Spleen (tissue), 7 donors: ENCODE data around the gene MCM8.

ENCODE experiments used
- POLR2A ChIP-seq, 3 donors: fragments of 450-650 bp; IDR thresholded peaks; one replicate each; pipeline ENCODE4 v1.5.1; 2017; ENCODE audit warnings: antibody characterized with exemption in 3 of 3, mild to moderate bottlenecking in 1 of 3
- TF ChIP-seq, protein P1 (sequence below), 11 experiments: fragments of 200-600 bp in 7 of 11; fragments of 450-650 bp in 4 of 11; sonication (generic) in 4 of 11; IDR thresholded peaks in 8 of 11; conservative IDR thresholded peaks in 3 of 11; 1 replicate in 7 of 11; 2 replicates in 4 of 11; pipeline versions ENCODE4 v1.4.0 to v1.8.0; 2016 to 2021; ENCODE audit warnings: antibody characterized with exemption in 11 of 11, inconsistent platforms in 4 of 11, mild to moderate bottlenecking in 1 of 11
- donor health status: DM: no; HTN: no; CAD: no; lungs with moderate emphysema.
- donor health status: DM: no; HTN: no; CAD: no.
- donor health status: DM: no; HTN: no; CAD: no.

DNA sequence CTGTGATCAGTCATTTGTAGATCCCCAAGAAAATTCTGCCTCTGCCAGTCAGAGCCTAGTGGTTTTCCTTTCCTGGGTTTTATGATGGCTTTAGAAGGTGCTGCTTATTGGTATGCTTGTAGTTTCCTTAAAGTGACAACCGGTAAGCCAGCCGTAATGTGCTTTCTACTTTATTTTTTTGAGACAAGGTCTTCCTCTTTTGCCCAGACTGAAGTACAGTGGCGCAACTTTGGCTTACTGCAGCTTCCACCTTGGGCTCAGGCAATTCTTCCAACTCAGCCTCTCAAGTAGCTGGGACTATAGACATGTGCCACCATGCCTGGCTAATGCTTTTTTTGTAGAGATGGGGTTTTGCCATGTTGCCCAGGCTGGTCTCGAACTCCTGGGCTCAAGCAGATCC, 23.5 kb downstream of the MCM8 start:
- no peak for TF ChIP-seq POLR2A (IDR thresholded peaks at IDR 0.05)
- TF ChIP-seq, protein P1, sequence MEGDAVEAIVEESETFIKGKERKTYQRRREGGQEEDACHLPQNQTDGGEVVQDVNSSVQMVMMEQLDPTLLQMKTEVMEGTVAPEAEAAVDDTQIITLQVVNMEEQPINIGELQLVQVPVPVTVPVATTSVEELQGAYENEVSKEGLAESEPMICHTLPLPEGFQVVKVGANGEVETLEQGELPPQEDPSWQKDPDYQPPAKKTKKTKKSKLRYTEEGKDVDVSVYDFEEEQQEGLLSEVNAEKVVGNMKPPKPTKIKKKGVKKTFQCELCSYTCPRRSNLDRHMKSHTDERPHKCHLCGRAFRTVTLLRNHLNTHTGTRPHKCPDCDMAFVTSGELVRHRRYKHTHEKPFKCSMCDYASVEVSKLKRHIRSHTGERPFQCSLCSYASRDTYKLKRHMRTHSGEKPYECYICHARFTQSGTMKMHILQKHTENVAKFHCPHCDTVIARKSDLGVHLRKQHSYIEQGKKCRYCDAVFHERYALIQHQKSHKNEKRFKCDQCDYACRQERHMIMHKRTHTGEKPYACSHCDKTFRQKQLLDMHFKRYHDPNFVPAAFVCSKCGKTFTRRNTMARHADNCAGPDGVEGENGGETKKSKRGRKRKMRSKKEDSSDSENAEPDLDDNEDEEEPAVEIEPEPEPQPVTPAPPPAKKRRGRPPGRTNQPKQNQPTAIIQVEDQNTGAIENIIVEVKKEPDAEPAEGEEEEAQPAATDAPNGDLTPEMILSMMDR (IDR thresholded peaks at IDR 0.05 in 8 of 11, conservative IDR thresholded peaks at IDR 0.05 in 3 of 11): no peak
